ENCODE results near the gene SMARCAL1. TPM values are rescaled to one million over a fixed set of nuclear protein-coding genes. Genes with fewer than 3 reads are reported as not detected.

SMARCAL1 gene
- total and polyA plus RNA-seq, 5 donors from 2014 or later = 19.8 to 25.1 (median 24.1) TPM

DNA sequence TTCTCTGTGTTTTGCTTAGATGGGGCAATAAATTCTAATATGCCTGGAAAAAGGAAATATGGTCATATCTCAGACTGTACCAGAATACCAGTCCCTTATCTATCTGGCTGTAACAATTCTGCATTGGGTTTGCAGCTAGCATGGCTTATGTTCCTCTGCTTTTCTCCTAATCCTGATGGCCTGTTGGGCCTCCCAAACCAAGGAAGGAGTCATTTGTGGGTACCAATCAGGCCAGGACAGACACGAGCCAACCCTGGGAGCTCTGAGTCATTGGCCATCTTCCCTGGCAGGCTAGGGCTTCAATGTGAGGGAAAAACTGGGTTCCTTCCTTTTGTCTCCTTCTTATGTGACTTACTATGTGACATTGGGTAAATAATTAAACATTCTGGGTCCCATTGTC is 12.0 kb downstream of the SMARCAL1 start:
- H3K4me1 Mint-ChIP-seq = peaks cover 0 to 8% (median 1%) of the 10 kb centered on the region in 4 donors
- Histone ChIP-seq H3K36me3 (ENCODE audit: control insufficient read depth, insufficient read depth, low read length) (peaks cover 94% of the 10 kb centered on the region), H3K9me3 (ENCODE audit: control insufficient read depth in 2 of 2, low read length in 2 of 2) (peaks cover 0 to 2% of the 10 kb centered on the region in 2 experiments), H3K4me1 (ENCODE audit: control insufficient read depth, insufficient read depth, low read length, poor library complexity, severe bottlenecking) (no peaks in the 10 kb centered on the region), H3K27ac (ENCODE audit: insufficient read depth, low read length, poor library complexity, severe bottlenecking) (no peak overlapping the region), H3K4me3 (ENCODE audit: low read depth, low read length) (no peak overlapping the region), H3K27me3 (ENCODE audit: control insufficient read depth, insufficient read depth, low read length) (no peaks in the 10 kb centered on the region)
- ATAC-seq (ENCODE audit: low read depth in 2 of 2) (no peak), DNase-seq (no peak)
- H3K27me3 Mint-ChIP-seq = no peaks in the 10 kb centered on the region
- no peaks in the 10 kb centered on the region for H3K9me3 Mint-ChIP-seq
- no peak overlapping the region for H3K27ac Mint-ChIP-seq
- no peak overlapping the region for H3K4me3 Mint-ChIP-seq
- H3K36me3 Mint-ChIP-seq = peaks cover 75% of the 10 kb centered on the region

DNA sequence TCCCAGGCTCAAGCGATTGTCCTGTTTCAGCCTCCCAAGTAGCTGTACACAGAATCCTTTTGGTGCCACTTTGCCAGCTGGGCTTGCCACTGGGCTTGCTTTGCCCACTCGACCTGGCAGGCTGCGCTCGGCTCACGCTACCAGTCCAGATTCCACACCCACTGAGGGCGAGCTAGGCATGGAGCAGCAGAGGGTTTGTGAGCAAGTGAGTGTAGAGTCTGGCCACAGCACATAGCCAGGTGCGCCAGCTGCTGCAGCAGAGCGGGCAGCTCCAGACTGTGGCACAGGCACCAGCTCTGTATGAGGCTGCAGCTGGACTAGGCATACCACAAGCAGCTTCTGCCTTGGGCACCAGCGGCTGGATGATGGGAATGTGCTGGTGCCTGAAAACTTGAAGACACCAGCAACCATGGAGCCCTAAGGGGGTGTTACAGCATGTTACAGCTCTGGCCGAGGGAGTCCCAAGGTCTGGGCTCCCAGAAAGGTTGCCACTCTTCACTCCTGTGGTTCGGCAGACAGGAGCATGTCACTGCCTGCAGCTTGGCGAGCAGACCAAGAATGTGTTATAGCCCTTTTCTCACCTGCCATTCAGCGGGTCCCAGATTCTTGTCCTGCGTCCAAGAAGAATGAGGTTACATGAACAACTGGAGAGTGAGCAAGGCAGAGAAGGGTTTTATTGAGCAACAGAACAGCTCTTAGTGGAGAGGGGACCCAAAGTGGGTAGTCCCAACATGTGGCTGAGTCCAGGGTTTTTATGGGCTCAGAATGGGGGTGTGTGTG is 12.9 kb downstream of the SMARCAL1 start:
- Histone ChIP-seq H3K36me3 (ENCODE audit: control insufficient read depth, insufficient read depth, low read length) (peaks cover 95% of the 10 kb centered on the region), H3K9me3 (ENCODE audit: control insufficient read depth in 2 of 2, low read length in 2 of 2) (peaks cover 0 to 2% of the 10 kb centered on the region in 2 experiments)
- no peak for ATAC-seq (ENCODE audit: low read depth in 2 of 2)

DNA sequence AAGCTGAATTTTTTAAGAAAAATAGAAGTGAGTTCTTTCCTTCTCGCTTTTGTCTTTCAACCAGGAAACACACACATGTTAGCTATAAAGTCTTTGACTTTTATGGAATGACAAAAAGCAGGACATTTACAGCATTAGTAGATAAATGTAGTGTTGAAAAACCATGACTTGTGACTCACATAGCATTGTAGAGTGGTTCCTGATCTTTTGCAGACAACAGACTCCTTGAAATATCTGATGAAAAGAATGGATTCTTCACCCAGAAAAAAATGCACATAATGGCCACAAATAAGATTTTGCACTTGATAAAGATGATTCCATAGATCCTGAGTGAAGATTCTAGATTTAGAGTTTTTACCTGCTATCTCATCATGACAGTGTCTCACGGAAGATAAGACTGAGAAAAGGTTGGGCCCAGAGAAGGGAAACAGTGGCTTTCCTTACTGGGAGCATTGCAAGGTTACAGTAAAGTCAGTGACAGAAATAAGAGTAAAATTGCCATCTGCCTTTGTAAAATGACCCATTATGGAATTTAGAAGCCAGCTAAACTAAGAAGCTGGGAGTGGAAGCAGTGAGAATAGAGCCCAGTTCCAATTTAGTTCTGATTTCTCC is 14.0 kb downstream of the SMARCAL1 start:
- Histone ChIP-seq H3K27ac (ENCODE audit: insufficient read depth, low read length, poor library complexity, severe bottlenecking) (no peak overlapping the region), H3K4me1 (ENCODE audit: control insufficient read depth, insufficient read depth, low read length, poor library complexity, severe bottlenecking) (no peaks in the 10 kb centered on the region), H3K27me3 (ENCODE audit: control insufficient read depth, insufficient read depth, low read length) (no peaks in the 10 kb centered on the region), H3K36me3 (ENCODE audit: control insufficient read depth, insufficient read depth, low read length) (peaks cover 95% of the 10 kb centered on the region), H3K9me3 (ENCODE audit: control insufficient read depth in 2 of 2, low read length in 2 of 2) (peaks cover 0 to 2% of the 10 kb centered on the region in 2 experiments), H3K4me3 (ENCODE audit: low read depth, low read length) (no peak overlapping the region)
- Mint-ChIP-seq H3K9me3 (no peaks in the 10 kb centered on the region), H3K4me1 (peaks cover 0 to 6% (median 2%) of the 10 kb centered on the region in 4 donors), H3K27me3 (no peaks in the 10 kb centered on the region), H3K36me3 (peaks cover 84% of the 10 kb centered on the region), H3K27ac (no peak overlapping the region), H3K4me3 (no peak overlapping the region)
- DNase-seq (no peak), ATAC-seq (ENCODE audit: low read depth in 2 of 2) (no peak)

More for the DNA sequence above, 12.9 kb downstream of the SMARCAL1 start:
- no peak overlapping the region for H3K4me3 ChIP-seq (ENCODE audit: low read depth, low read length)
- no peak overlapping the region for H3K4me3 Mint-ChIP-seq
- no peaks in the 10 kb centered on the region for H3K27me3 ChIP-seq (ENCODE audit: control insufficient read depth, insufficient read depth, low read length)
- peaks cover 77% of the 10 kb centered on the region for H3K36me3 Mint-ChIP-seq
- H3K27me3 Mint-ChIP-seq = no peaks in the 10 kb centered on the region
- no peak overlapping the region for H3K27ac Mint-ChIP-seq
- no peaks in the 10 kb centered on the region for H3K4me1 ChIP-seq (ENCODE audit: control insufficient read depth, insufficient read depth, low read length, poor library complexity, severe bottlenecking)
- DNase-seq = no peak
- H3K27ac ChIP-seq (ENCODE audit: insufficient read depth, low read length, poor library complexity, severe bottlenecking) = no peak overlapping the region
- H3K4me1 Mint-ChIP-seq = peaks cover 0 to 6% (median 3%) of the 10 kb centered on the region in 4 donors
- no peaks in the 10 kb centered on the region for H3K9me3 Mint-ChIP-seq

DNA sequence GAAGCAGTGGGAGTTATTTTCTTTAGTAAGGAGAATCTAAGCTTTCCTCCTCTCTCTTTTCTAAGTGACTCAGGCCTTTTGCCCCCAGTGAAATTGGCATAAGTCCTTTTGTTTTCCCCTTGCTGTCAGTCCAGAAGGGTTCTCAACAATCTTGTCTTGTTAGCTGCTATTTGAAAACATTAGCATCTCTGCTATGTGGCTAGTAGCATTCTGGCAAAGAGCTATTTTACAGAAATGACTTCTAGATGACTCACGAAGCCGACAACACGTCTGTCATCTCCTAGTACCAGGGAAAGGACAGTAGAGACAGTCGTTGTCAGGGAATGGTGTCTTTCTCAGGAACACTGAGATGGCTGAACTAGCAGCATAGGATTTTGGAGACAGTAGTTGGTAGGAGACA is 14.7 kb downstream of the SMARCAL1 start:
- DNase-seq (no peak), ATAC-seq (ENCODE audit: low read depth in 2 of 2) (no peak)
- Mint-ChIP-seq H3K36me3 (peaks cover 85% of the 10 kb centered on the region), H3K9me3 (no peaks in the 10 kb centered on the region), H3K4me3 (no peak overlapping the region), H3K4me1 (peaks cover 0 to 6% (median 2%) of the 10 kb centered on the region in 4 donors), H3K27me3 (no peaks in the 10 kb centered on the region), H3K27ac (peak overlapping the region in 1 of 3 donors; percentile 38)
- H3K36me3 ChIP-seq (ENCODE audit: control insufficient read depth, insufficient read depth, low read length) = peaks cover 96% of the 10 kb centered on the region
- peaks cover 0 to 2% of the 10 kb centered on the region in 2 experiments for H3K9me3 ChIP-seq (ENCODE audit: control insufficient read depth in 2 of 2, low read length in 2 of 2)
- H3K4me3 ChIP-seq (ENCODE audit: low read depth, low read length) = no peak overlapping the region
- H3K27ac ChIP-seq (ENCODE audit: insufficient read depth, low read length, poor library complexity, severe bottlenecking) = no peak overlapping the region
- no peaks in the 10 kb centered on the region for H3K4me1 ChIP-seq (ENCODE audit: control insufficient read depth, insufficient read depth, low read length, poor library complexity, severe bottlenecking)
- H3K27me3 ChIP-seq (ENCODE audit: control insufficient read depth, insufficient read depth, low read length) = no peaks in the 10 kb centered on the region

DNA sequence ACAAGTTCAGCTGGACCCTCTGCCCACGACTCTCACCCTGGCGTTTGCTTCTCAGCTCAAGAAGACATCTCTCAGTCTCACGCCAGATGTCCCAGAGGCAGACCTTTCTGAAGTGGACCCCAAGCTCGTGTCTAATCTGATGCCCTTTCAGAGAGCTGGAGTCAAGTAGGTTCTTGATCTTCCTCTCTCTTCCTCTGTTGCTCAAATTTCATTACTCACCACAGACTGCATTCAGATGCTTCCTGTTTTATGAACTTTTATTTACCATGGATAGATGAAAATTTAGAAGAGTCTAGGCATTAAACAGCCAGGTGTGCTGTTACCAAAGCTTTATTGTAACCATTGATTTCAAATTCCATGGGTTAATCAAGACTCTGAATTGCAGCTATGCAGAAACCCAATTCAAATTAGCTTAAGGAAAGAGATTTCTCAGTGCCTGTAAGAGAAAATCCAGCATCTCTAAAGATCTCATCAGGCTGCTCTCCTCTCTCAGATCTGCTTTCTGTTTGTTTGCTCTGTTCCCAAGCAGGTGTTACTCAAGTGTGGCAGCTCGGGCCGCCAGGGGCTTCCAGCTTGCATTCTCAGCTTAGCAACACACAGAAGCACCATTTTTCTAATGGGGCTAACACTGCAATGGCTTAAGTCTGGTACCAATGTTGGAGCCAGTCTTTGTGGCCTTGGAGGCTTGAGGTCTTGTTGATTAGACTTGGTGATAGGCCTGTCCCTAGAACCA is 16.5 kb downstream of the SMARCAL1 start:
- Histone ChIP-seq H3K27ac (ENCODE audit: insufficient read depth, low read length, poor library complexity, severe bottlenecking) (no peak overlapping the region), H3K9me3 (ENCODE audit: control insufficient read depth in 2 of 2, low read length in 2 of 2) (peaks cover 0 to 2% of the 10 kb centered on the region in 2 experiments), H3K4me3 (ENCODE audit: low read depth, low read length) (no peak overlapping the region), H3K27me3 (ENCODE audit: control insufficient read depth, insufficient read depth, low read length) (no peaks in the 10 kb centered on the region), H3K4me1 (ENCODE audit: control insufficient read depth, insufficient read depth, low read length, poor library complexity, severe bottlenecking) (no peaks in the 10 kb centered on the region), H3K36me3 (ENCODE audit: control insufficient read depth, insufficient read depth, low read length) (peaks cover 95% of the 10 kb centered on the region)
- Mint-ChIP-seq H3K36me3 (peaks cover 86% of the 10 kb centered on the region), H3K9me3 (no peaks in the 10 kb centered on the region), H3K27ac (peak overlapping the region in 2 of 3 donors; percentile 20 to 78), H3K4me3 (no peak overlapping the region), H3K27me3 (no peaks in the 10 kb centered on the region), H3K4me1 (peaks cover 0 to 6% (median 0%) of the 10 kb centered on the region in 4 donors)
- DNase-seq = no peak
- no peak for ATAC-seq (ENCODE audit: low read depth in 2 of 2)

DNA sequence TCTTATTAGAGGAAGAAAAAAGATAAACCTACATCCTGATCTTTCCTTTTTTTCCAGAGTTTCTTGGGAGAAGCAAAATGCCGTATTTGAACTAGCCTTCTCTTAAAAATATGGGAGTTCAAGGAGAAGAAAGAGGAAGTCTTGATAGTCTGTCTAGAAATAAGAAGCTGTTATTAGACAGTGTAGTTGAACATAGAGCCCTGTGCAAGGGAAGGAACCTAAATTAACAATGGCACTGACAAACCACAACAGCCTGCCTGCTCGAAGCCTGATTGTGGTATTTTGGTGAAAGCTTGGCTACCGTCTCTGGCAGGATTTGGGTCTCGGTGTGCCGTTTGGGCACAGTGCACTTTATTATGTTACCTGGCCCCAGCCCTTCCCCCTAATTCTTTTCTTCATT is 17.1 kb downstream of the SMARCAL1 start:
- no peaks in the 10 kb centered on the region for H3K9me3 Mint-ChIP-seq
- peak overlapping the region in 1 of 3 donors; percentile 60 for H3K27ac Mint-ChIP-seq
- Histone ChIP-seq H3K27me3 (ENCODE audit: control insufficient read depth, insufficient read depth, low read length) (no peaks in the 10 kb centered on the region), H3K36me3 (ENCODE audit: control insufficient read depth, insufficient read depth, low read length) (peaks cover 95% of the 10 kb centered on the region), H3K4me1 (ENCODE audit: control insufficient read depth, insufficient read depth, low read length, poor library complexity, severe bottlenecking) (no peaks in the 10 kb centered on the region), H3K9me3 (ENCODE audit: control insufficient read depth in 2 of 2, low read length in 2 of 2) (peaks cover 0 to 2% of the 10 kb centered on the region in 2 experiments), H3K4me3 (ENCODE audit: low read depth, low read length) (no peak overlapping the region), H3K27ac (ENCODE audit: insufficient read depth, low read length, poor library complexity, severe bottlenecking) (no peak overlapping the region)
- DNase-seq (no peak), ATAC-seq (ENCODE audit: low read depth in 2 of 2) (no peak)
- peaks cover 86% of the 10 kb centered on the region for H3K36me3 Mint-ChIP-seq
- peaks cover 0 to 6% (median 0%) of the 10 kb centered on the region in 4 donors for H3K4me1 Mint-ChIP-seq
- no peak overlapping the region for H3K4me3 Mint-ChIP-seq
- H3K27me3 Mint-ChIP-seq = no peaks in the 10 kb centered on the region

DNA sequence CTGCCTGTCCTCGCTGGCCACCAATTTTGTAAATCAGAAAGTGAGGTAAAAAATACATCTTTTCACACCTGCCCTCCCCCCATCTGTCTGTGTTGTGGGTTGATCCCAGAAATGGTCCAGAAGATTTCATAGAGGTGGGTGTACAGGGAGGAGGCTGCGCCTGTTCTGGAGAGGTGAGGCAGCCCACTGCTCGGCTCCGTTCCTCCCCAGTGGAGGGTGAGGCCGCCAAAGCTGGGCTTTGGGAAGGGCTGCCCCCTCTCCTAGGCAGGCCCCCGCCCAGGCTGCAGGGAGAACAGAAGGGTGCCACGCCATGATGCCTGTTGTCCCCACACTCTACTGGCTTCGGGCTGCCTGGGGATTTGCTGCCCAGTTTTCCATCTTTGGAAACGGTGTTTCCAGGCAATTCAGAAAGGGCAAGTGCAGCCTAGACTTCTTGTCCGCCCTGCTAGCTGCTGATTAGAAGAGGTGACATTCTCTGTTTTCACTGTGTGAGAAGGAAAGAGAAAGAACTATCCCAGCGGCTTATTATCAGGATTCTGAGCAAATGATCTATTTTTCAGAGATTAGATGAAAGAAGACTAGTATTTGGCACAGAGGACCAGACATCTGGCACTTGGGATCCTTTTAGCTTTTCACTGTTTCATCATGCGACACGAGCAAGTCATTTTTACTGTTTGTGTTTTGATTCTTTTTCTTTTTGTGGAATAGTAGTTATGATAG is 18.7 kb downstream of the SMARCAL1 start:
- DNase-seq = no peak
- Histone ChIP-seq H3K9me3 (ENCODE audit: control insufficient read depth in 2 of 2, low read length in 2 of 2) (no peaks in the 10 kb centered on the region), H3K27me3 (ENCODE audit: control insufficient read depth, insufficient read depth, low read length) (no peaks in the 10 kb centered on the region), H3K36me3 (ENCODE audit: control insufficient read depth, insufficient read depth, low read length) (peaks cover 94% of the 10 kb centered on the region), H3K4me3 (ENCODE audit: low read depth, low read length) (no peak overlapping the region), H3K27ac (ENCODE audit: insufficient read depth, low read length, poor library complexity, severe bottlenecking) (no peak overlapping the region), H3K4me1 (ENCODE audit: control insufficient read depth, insufficient read depth, low read length, poor library complexity, severe bottlenecking) (no peaks in the 10 kb centered on the region)
- Mint-ChIP-seq H3K36me3 (peaks cover 82% of the 10 kb centered on the region), H3K4me1 (peaks cover 0 to 6% (median 0%) of the 10 kb centered on the region in 4 donors), H3K27me3 (no peaks in the 10 kb centered on the region), H3K27ac (peak overlapping the region in 1 of 3 donors; percentile 60), H3K4me3 (no peak overlapping the region), H3K9me3 (no peaks in the 10 kb centered on the region)
- ATAC-seq (ENCODE audit: low read depth in 2 of 2) = no peak
